GM13977 (cell line): ENCODE measurements around the gene CDH23.

Experiments used
- DNase-seq: peaks from one replicate; pipeline ENCODE4 v3.0.0; 2012; ENCODE audit warnings: low spot score
- CTCF ChIP-seq: IDR thresholded peaks from 2 replicates; pipeline ENCODE4 v1.5.1; 2012; ENCODE audit warnings: mild to moderate bottlenecking, control low read depth; ENCODE audit not compliant: insufficient read depth; ENCODE audit errors: extremely low read depth, missing control alignments
- in situ Hi-C: fragments of 300-500 bp; cut with MboI; formaldehyde crosslinking; loops from one replicate; pipeline ENCODE4 v1.12.0; 2022; ENCODE audit warnings: low sequenced_read_pairs, low pct_unique_long_range_greater_than_20kb, mixed read lengths, inconsistent platforms; ENCODE audit not compliant: unreplicated experiment

Gene CDH23

GRCh38 chr10:71761541-71762113 lies 364.9 kb downstream of the CDH23 start:
- TF ChIP-seq CTCF = no peak
- in situ Hi-C loops = no loop called here
- no peak for DNase-seq

GRCh38 chr10:71762324-71762723 lies 365.6 kb downstream of the CDH23 start:
- no peak for TF ChIP-seq CTCF
- in situ Hi-C loops = no loop called here
- DNase-seq = no peak

- no peak for DNase-seq
- TF ChIP-seq CTCF = no peak
- in situ Hi-C loops = no loop called here
These were observed 366.8 kb downstream of the CDH23 start for GRCh38 chr10:71763352-71764127.

- DNase-seq = no peak
- in situ Hi-C loops = no loop called here
These were observed 368.6 kb downstream of the CDH23 start for GRCh38 chr10:71765176-71765904.

GRCh38 chr10:71765906-71766716 lies 369.4 kb downstream of the CDH23 start:
- in situ Hi-C loops = no loop called here
- TF ChIP-seq CTCF = no peak

More at GRCh38 chr10:71765176-71765904, 368.6 kb downstream of the CDH23 start:
- no peak for TF ChIP-seq CTCF

More at GRCh38 chr10:71765906-71766716, 369.4 kb downstream of the CDH23 start:
- DNase-seq = no peak
